H1 (cell line): Measurements from ENCODE around the gene NAP1L1. TPM values are rescaled to one million over a fixed set of nuclear protein-coding genes. Genes with fewer than 3 reads are reported as not detected.

Experiments used
- CTCF ChIA-PET: fragments of 300-600 bp; sonication (Branson Sonifier 250); formaldehyde crosslinking; loops from one replicate; lab custom pipeline; 2021; ENCODE audit not compliant: partially characterized antibody; lab: Charles Lee
- POLR2A ChIA-PET: fragments of 300-600 bp; sonication (Branson Sonifier 250); formaldehyde crosslinking; loops from one replicate; lab custom pipeline; 2021; ENCODE audit warnings: inconsistent platforms; ENCODE audit not compliant: partially characterized antibody; lab: Charles Lee
- DNase-seq, 2 experiments: peaks; one replicate each; pipeline versions ENCODE4 v3.0.0 to v3.0.0-alpha.2; 2010 to 2022; ENCODE audit warnings: low spot score in 2 of 2, low read depth in 1 of 2, mixed read lengths in 1 of 2
- FAIRE-seq: peaks from 2 replicates; lab custom pipeline; 2011; peaks lifted over from hg19 to GRCh38; lab: Jason Lieb, UNC
- H2AFZ ChIP-seq: 2 replicates; pipeline ENCODE4 v1.8.1; 2012; ENCODE audit warnings: low read length, inconsistent platforms
- H2AK5ac ChIP-seq: 2 replicates; pipeline ENCODE4 v1.6.1; 2013; ENCODE audit warnings: low read depth, low read length
- H2BK120ac ChIP-seq: replicated peaks from 2 replicates; pipeline ENCODE3; 2013; ENCODE audit warnings: low read depth, low read length, inconsistent platforms
- H2BK12ac ChIP-seq: 2 replicates; pipeline ENCODE4 v1.6.1; 2013; ENCODE audit warnings: low read depth, low read length
- H2BK15ac ChIP-seq: 2 replicates; pipeline ENCODE4 v1.6.1; 2013; ENCODE audit warnings: low read length
- H2BK20ac ChIP-seq: 2 replicates; pipeline ENCODE4 v1.6.1; 2013; ENCODE audit warnings: low read length
- H2BK5ac ChIP-seq: 2 replicates; pipeline ENCODE4 v1.6.1; 2013; ENCODE audit warnings: low read depth, low read length
- H3K14ac ChIP-seq: 2 replicates; pipeline ENCODE4 v1.6.1; 2013; ENCODE audit warnings: inconsistent platforms; ENCODE audit not compliant: insufficient read length
- H3K18ac ChIP-seq: 2 replicates; pipeline ENCODE4 v1.6.1; 2013; ENCODE audit warnings: low read length; ENCODE audit errors: extremely low read depth
- H3K23ac ChIP-seq: 2 replicates; pipeline ENCODE4 v1.6.1; 2013; ENCODE audit warnings: inconsistent platforms; ENCODE audit not compliant: insufficient read length
- H3K23me2 ChIP-seq: 2 replicates; pipeline ENCODE4 v1.6.1; 2013; ENCODE audit warnings: low read depth, low read length
- H3K27ac ChIP-seq: 2 replicates; pipeline ENCODE4 v1.6.1; 2011; ENCODE audit warnings: low read depth, low read length, inconsistent platforms
- H3K27me3 ChIP-seq, 4 experiments: replicated peaks in 1 of 4; 1 replicate in 1 of 4; 2 replicates in 3 of 4; pipeline versions ENCODE4 v1.6.1 to v1.8.1; 2011 to 2013; ENCODE audit warnings: low read length in 3 of 4, mild to moderate bottlenecking in 3 of 4, inconsistent platforms in 2 of 4, mixed read lengths in 2 of 4, moderate library complexity in 1 of 4; ENCODE audit not compliant: control insufficient read depth in 3 of 4, insufficient read depth in 3 of 4; ENCODE audit errors: extremely low read depth in 1 of 4
- H3K36me3 ChIP-seq, 4 experiments: 2 replicates each; pipeline versions ENCODE4 v1.6.1 to v1.8.1; 2011 to 2013; ENCODE audit warnings: mild to moderate bottlenecking in 4 of 4, low read length in 3 of 4, moderate library complexity in 2 of 4, control low read depth in 1 of 4, inconsistent platforms in 1 of 4; ENCODE audit not compliant: insufficient read depth in 4 of 4, control insufficient read depth in 2 of 4
- H3K4ac ChIP-seq: replicated peaks from 2 replicates; pipeline ENCODE3; 2013; ENCODE audit warnings: low read length, low read depth, mixed read lengths, inconsistent platforms; ENCODE audit not compliant: insufficient read length
- H3K4me1 ChIP-seq, 4 experiments: replicated peaks in 1 of 4; 1 replicate in 1 of 4; 2 replicates in 3 of 4; pipeline versions ENCODE4 v1.6.1 to v1.8.1; 2011 to 2013; ENCODE audit warnings: low read length in 3 of 4, inconsistent platforms in 2 of 4, mixed read lengths in 1 of 4; ENCODE audit not compliant: insufficient read depth in 4 of 4, control insufficient read depth in 3 of 4
- H3K4me2 ChIP-seq, 2 experiments: 2 replicates each; pipeline versions ENCODE4 v1.6.1 to v1.8.1; 2011 to 2013; ENCODE audit warnings: low read depth in 2 of 2, low read length in 2 of 2, control low read depth in 1 of 2, inconsistent platforms in 1 of 2, mild to moderate bottlenecking in 1 of 2; ENCODE audit not compliant: insufficient read depth in 1 of 2
- H3K4me3 ChIP-seq, 4 experiments: fragments of 200-600, 300-600 bp in 1 of 4; sonication (generic), shearing (Covaris generic), sonication (Bioruptor Twin) in 1 of 4; 2 replicates each; pipeline versions ENCODE4 v1.5.1 to v1.8.1; 2011 to 2016; ENCODE audit warnings: low read length in 4 of 4, low read depth in 3 of 4, control low read depth in 2 of 4, inconsistent platforms in 2 of 4, mild to moderate bottlenecking in 2 of 4, mixed read lengths in 1 of 4, moderate library complexity in 1 of 4; ENCODE audit not compliant: insufficient read depth in 2 of 4; ENCODE audit errors: extremely low read depth in 1 of 4
- H3K56ac ChIP-seq: replicated peaks from 2 replicates; pipeline ENCODE3; 2013; ENCODE audit warnings: low read depth, mild to moderate bottlenecking, mixed read lengths, low read length, inconsistent platforms; ENCODE audit not compliant: insufficient read length
- H3K79me1 ChIP-seq: 2 replicates; pipeline ENCODE4 v1.6.1; 2013; ENCODE audit warnings: low read depth, low read length, control low read depth
- H3K79me2 ChIP-seq, 2 experiments: 2 replicates each; pipeline versions ENCODE4 v1.6.1 to v1.8.1; 2012 to 2013; ENCODE audit warnings: low read length in 2 of 2, mild to moderate bottlenecking in 2 of 2, inconsistent platforms in 1 of 2; ENCODE audit not compliant: insufficient read depth in 2 of 2, control insufficient read depth in 1 of 2
- H3K9ac ChIP-seq, 4 experiments: replicated peaks in 1 of 4; 1 replicate in 1 of 4; 2 replicates in 3 of 4; pipeline versions ENCODE4 v1.6.1 to v1.8.1; 2011 to 2013; ENCODE audit warnings: low read depth in 3 of 4, low read length in 3 of 4, control low read depth in 2 of 4, mild to moderate bottlenecking in 2 of 4, moderate library complexity in 2 of 4, inconsistent platforms in 1 of 4; ENCODE audit errors: extremely low read depth in 1 of 4
- H3K9me3 ChIP-seq, 2 experiments: 2 replicates each; pipeline versions ENCODE4 v1.6.1 to v1.8.1; 2012 to 2013; ENCODE audit warnings: mild to moderate bottlenecking in 2 of 2, moderate library complexity in 2 of 2, control low read depth in 1 of 2, inconsistent platforms in 1 of 2, low read depth in 1 of 2, low read length in 1 of 2, mixed read lengths in 1 of 2; ENCODE audit not compliant: insufficient read depth in 2 of 2
- H4K20me1 ChIP-seq, 2 experiments: replicated peaks in 1 of 2; 2 replicates each; pipeline versions ENCODE3 to v1.8.1; 2011 to 2013; ENCODE audit warnings: inconsistent platforms in 2 of 2, low read length in 2 of 2, mild to moderate bottlenecking in 1 of 2; ENCODE audit not compliant: insufficient read depth in 2 of 2, control insufficient read depth in 1 of 2
- H4K5ac ChIP-seq: 2 replicates; pipeline ENCODE4 v1.6.1; 2013; ENCODE audit warnings: low read length, low read depth, mixed read lengths, inconsistent platforms; ENCODE audit not compliant: insufficient read length
- H4K8ac ChIP-seq: 2 replicates; pipeline ENCODE4 v1.8.0; 2013; ENCODE audit warnings: mild to moderate bottlenecking, moderate library complexity, low read length, inconsistent platforms; ENCODE audit not compliant: insufficient read depth; ENCODE audit errors: extremely low read depth
- H4K91ac ChIP-seq: replicated peaks from 2 replicates; pipeline ENCODE3; 2013; ENCODE audit warnings: low read length, mixed read lengths, inconsistent platforms; ENCODE audit not compliant: insufficient read length
- EZH2 ChIP-seq: fragments of 200-600 bp; sonication (generic); IDR thresholded peaks from 2 replicates; pipeline ENCODE4 v1.7.1; 2012; ENCODE audit warnings: low read depth, mild to moderate bottlenecking, moderate library complexity, low read length, inconsistent platforms; ENCODE audit not compliant: severe bottlenecking
- HDAC6 ChIP-seq: IDR thresholded peaks from one replicate; pipeline ENCODE4 v1.7.1; 2012; ENCODE audit warnings: low read depth, mild to moderate bottlenecking, inconsistent platforms, low read length, moderate library complexity
- KDM1A ChIP-seq: fragments of 200-600, 300-600 bp; sonication (generic); IDR thresholded peaks from 2 replicates; pipeline ENCODE4 v1.7.1; 2016; ENCODE audit warnings: mild to moderate bottlenecking, low read length, borderline replicate concordance
- RAD21 ChIP-seq, 2 experiments: IDR thresholded peaks in 1 of 2; conservative IDR thresholded peaks in 1 of 2; 2 replicates each; pipeline ENCODE4 v1.6.1; 2011; ENCODE audit warnings: low read depth in 2 of 2, low read length in 2 of 2, improper control_type of control experiment in 1 of 2, inconsistent platforms in 1 of 2, mild to moderate bottlenecking in 1 of 2, moderate library complexity in 1 of 2
- SIX5 ChIP-seq: IDR thresholded peaks from 2 replicates; pipeline ENCODE4 v1.6.1; 2011; ENCODE audit warnings: mild to moderate bottlenecking, low read depth, low read length
- TAF7 ChIP-seq: optimal IDR thresholded peaks from 2 replicates; pipeline ENCODE3; 2011; ENCODE audit warnings: low read depth, mild to moderate bottlenecking, inconsistent platforms, low read length, moderate library complexity, borderline replicate concordance
- TBP ChIP-seq: IDR thresholded peaks from 2 replicates; pipeline ENCODE4 v1.6.1; 2011; ENCODE audit warnings: low read depth, low read length, improper control_type of control experiment
- TCF12 ChIP-seq: IDR thresholded peaks from 2 replicates; pipeline ENCODE4 v1.6.1; 2011; ENCODE audit warnings: low read depth, mild to moderate bottlenecking, low read length
- USF2 ChIP-seq: IDR thresholded peaks from 2 replicates; pipeline ENCODE4 v1.6.1; 2011; ENCODE audit warnings: low read length, improper control_type of control experiment
- WGBS, 2 experiments: shearing (Covaris generic) in 1 of 2; methylation state at CpG; one replicate each; pipeline versions ENCODE4 v1.1.6 to v1.1.7; 2013 to 2015; ENCODE audit warnings: low lambda C conversion rate in 2 of 2, mixed read lengths in 2 of 2, inconsistent platforms in 1 of 2, low coverage in 1 of 2, missing lambda C conversion rate in 1 of 2; ENCODE audit not compliant: insufficient replicate concordance in 2 of 2, insufficient coverage in 1 of 2, insufficient read length in 1 of 2; ENCODE audit errors: extremely low coverage in 1 of 2, missing lambda C conversion rate in 1 of 2; 5-methylcytosine and 5-hydroxymethylcytosine counted together
- polyA plus RNA-seq, 7 experiments: library from polyadenylated mRNA; depleted of rRNA in 3 of 7; stranded (reverse) in 5 of 7; unstranded in 2 of 7; fragments of >200 nt in 5 of 7; fragments of 200-250 nt in 2 of 7; gene quantifications; 1 replicate in 5 of 7; 2 replicates in 1 of 7; 4 replicates in 1 of 7; pipeline versions ENCODE4 v1.2.1 to v1.2.3, GENCODE V29; 2011 to 2013; ENCODE audit warnings: missing spikeins in 2 of 7, mixed read lengths in 2 of 7
- total RNA-seq: library from RNA; stranded (reverse); fragmentation: NEBNext Ultra II Directional; extraction: Animal tissue kit (Norgen Biotek cat#: 25700); gene quantifications from 2 replicates; pipeline ENCODE4 v1.2.1, GENCODE V29; 2021

Gene NAP1L1
- total and polyA plus RNA-seq, 2 of the 8 experiments (the other 6 are each of a cell fraction or from before 2014, with no cell fraction given), result 202 to 1,159 TPM

DNA sequence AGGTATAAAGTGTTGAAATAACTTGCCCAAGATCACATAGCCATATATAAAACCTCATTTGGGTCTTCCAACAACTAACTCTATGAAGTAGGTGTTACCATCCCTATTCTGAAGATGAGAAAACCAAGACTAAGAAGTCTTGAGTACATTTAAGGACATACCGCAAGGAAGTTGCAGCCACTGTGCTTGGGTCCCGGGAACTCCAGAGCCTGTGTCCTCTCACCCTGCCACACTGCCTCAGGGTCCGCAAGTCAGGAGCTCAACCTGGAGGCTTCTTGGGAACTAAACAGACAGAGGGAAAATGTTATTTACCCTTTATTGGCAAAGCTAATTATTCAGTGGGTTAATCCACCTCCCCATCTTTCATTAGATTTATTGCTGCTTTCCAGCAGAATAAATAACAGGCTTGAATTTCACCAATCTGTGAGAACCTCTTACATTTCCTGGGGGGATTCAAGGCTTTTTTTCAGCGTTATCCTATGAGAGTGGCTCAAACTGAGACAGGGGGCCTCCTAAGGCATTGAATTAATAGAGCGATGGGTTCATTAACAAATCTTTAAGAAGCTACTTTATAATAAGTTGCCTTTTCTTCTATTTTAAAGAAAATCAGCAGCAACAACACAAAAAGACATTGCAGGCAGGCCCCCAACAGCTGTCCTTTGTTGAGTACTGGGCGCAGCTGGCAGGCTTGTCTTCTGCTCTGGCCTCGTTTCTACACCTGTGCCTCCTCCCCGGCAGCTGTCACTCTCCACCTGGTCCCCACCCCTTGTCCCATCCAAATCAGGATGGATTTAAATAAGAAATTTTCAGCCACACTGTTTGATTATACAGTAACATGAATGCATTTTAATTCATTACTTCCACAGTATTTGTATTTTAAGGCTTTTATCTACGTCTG, 78.2 kb downstream of the NAP1L1 start:
- Histone ChIP-seq H3K79me2 (no peaks in the 10 kb centered on the region; a peak in 1 of 4 replicates), H3K27ac (no peak overlapping the region), H4K5ac (no peak overlapping the region), H3K36me3 (peaks cover 0 to 3% (median 0%) of the 10 kb centered on the region in 4 experiments; a peak in 1 of 8 replicates), H4K8ac (no peak overlapping the region), H2BK12ac (no peak overlapping the region), H3K23me2 (peaks cover 6% of the 10 kb centered on the region; the same call in 1 of the 2 replicates), H2AFZ (no peak overlapping the region), H3K9me3 (peaks cover 4 to 6% of the 10 kb centered on the region in 2 experiments; a peak in 3 of 4 replicates), H3K4me1 (peaks cover 0 to 7% (median 5%) of the 10 kb centered on the region in 4 experiments; a peak in 6 of 7 replicates), H3K18ac (no peak overlapping the region), H2BK15ac (no peak overlapping the region), H3K4me3 (no peak overlapping the region), H3K4me2 (no peak overlapping the region; a peak in 2 of 4 replicates), H3K56ac (no peak overlapping the region), H3K14ac (no peak overlapping the region), H3K79me1 (no peaks in the 10 kb centered on the region; the same call in 1 of the 2 replicates), H3K4ac (no peak overlapping the region), H3K23ac (no peak overlapping the region), H2BK120ac (no peak overlapping the region), H2AK5ac (no peak overlapping the region), H3K9ac (no peak overlapping the region), H3K27me3 (no peaks in the 10 kb centered on the region), H2BK5ac (no peak overlapping the region), H4K20me1 (peaks cover 0 to 3% of the 10 kb centered on the region in 2 experiments), H4K91ac (no peak overlapping the region), H2BK20ac (no peak overlapping the region)
- DNase-seq (no peak), FAIRE-seq (no peak)
- ChIA-PET CTCF (interaction anchor here (0.7 to 1.5 kb wide), 4 partner anchors 15 to 108 kb away, joined by 3 to 6 read pairs (median 4); no protein-coding TSS in a partner anchor), POLR2A (interaction anchor here (0.8 to 1.3 kb wide), 2 partner anchors 20 to 38 kb away, joined by 4 read pairs; no protein-coding TSS in a partner anchor)
- WGBS, 2 experiments, result 70% methylated on average over 9 of the region's 9 CpGs; no CpG with 5 or more reads in 1 of the 2 experiments
- peak in 1 of 2 experiments; percentile 13; a peak in 1 of 4 replicates for TF ChIP-seq RAD21 (IDR thresholded peaks at IDR 0.05 in 1 of 2, conservative IDR thresholded peaks at IDR 0.05 in 1 of 2; ENCODE audit: low read depth in 2 of 2, low read length in 2 of 2)
- TF ChIP-seq USF2, result no peak
- TF ChIP-seq EZH2, result no peak
- TF ChIP-seq TCF12, result 0 out of 2 replicates have a peak, but pooled peaks have one; percentile 55
- no peak for TF ChIP-seq HDAC6
- no peak for TF ChIP-seq TBP
- no peak for TF ChIP-seq KDM1A
- TF ChIP-seq SIX5, result no peak
- TF ChIP-seq TAF7, result no peak
